ENCODE data around the gene SLC1A7. TPM values are rescaled to one million over a fixed set of nuclear protein-coding genes. Genes with fewer than 3 reads are reported as not detected.
A peak's percentile ranks its signal among the peaks of the same experiment; 100 is the strongest.

Gene SLC1A7
- total RNA-seq, 4 donors from 2014 or later = 0.24 TPM; not detected in 3

DNA sequence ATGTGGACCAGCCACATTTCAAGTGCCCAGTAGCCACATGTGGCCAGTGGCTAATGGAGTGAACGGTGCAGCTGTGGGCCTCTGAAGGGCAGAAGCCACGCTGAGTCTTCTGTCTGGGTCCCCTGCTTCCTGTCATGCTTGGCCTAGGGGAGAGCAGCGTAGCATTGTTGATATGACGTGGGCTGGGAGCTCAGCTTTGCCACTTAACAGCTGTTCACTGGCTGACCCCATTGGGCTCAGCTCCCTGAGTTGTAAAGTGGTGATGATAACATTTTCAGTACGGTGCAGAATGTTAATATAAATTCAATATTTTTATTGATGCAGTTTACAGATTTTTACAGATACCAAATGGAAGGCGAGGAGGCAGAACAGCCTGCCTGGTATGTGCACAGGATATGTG is 76.0 kb downstream of the SLC1A7 start:
- peaks cover 0 to 2% of the 10 kb centered on the region in 2 donors for H3K4me1 ChIP-seq

DNA sequence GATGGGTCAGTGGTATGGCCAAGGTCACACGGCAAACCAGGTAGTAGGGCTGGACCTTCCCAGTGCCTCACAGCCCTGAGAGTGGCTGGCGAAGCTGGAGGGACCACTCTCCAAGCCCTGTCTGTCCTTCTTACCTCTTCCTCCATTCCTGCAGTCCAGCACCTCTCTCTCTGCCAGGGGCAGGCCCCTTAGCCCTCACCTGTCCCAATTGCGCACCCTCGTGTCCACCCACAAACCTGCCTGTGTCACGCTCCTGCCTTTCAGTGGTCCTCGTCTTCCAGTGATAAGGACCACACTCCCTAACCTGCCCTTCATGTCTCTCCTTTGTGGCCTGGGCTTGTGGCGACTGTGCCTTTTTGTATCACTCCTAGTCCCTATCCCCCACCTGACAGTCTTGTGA is 77.0 kb downstream of the SLC1A7 start:
- no peaks in the 10 kb centered on the region for H3K36me3 ChIP-seq
- peak in 1 of 2 donors; percentile 15 for DNase-seq
- H3K4me1 ChIP-seq = peaks cover 2% of the 10 kb centered on the region in 2 donors
- H3K4me3 ChIP-seq = no peak overlapping the region
- H3K9me3 ChIP-seq = no peaks in the 10 kb centered on the region
- intact Hi-C loops (cut with DNase I; ENCODE audit: low total_unique reads) = loop anchor here (10.0 kb wide), 1 partner anchor 119 kb away; no protein-coding TSS in a partner anchor
- H3K27me3 ChIP-seq = no peaks in the 10 kb centered on the region
- no peak for TF ChIP-seq POLR2A (IDR thresholded peaks at IDR 0.05)
- no peak for TF ChIP-seq CTCF (IDR thresholded peaks at IDR 0.05)
- H3K27ac ChIP-seq = no peak overlapping the region

More for the DNA sequence above, 76.0 kb downstream of the SLC1A7 start:
- no peak for TF ChIP-seq POLR2A (IDR thresholded peaks at IDR 0.05)
- no peak for TF ChIP-seq CTCF (IDR thresholded peaks at IDR 0.05)
- H3K27me3 ChIP-seq = no peaks in the 10 kb centered on the region
- intact Hi-C loops (cut with DNase I; ENCODE audit: low total_unique reads) = loop anchor here (10.0 kb wide), 1 partner anchor 118 kb away; no protein-coding TSS in a partner anchor
- H3K27ac ChIP-seq = peak overlapping the region in 1 of 2 donors; percentile 58
- H3K9me3 ChIP-seq = no peaks in the 10 kb centered on the region
- H3K4me3 ChIP-seq = no peak overlapping the region
- H3K36me3 ChIP-seq = no peaks in the 10 kb centered on the region
- peak; percentile 10 to 14 for DNase-seq

- no peak for DNase-seq
- Histone ChIP-seq H3K9me3 (no peaks in the 10 kb centered on the region), H3K4me3 (peak overlapping the region in 1 of 2 donors; percentile 90), H3K27me3 (no peaks in the 10 kb centered on the region), H3K36me3 (no peaks in the 10 kb centered on the region), H3K4me1 (peaks cover 2 to 3% of the 10 kb centered on the region in 2 donors), H3K27ac (peak overlapping the region; percentile 84 to 88)
- TF ChIP-seq POLR2A (IDR thresholded peaks at IDR 0.05) (no peak), CTCF (IDR thresholded peaks at IDR 0.05) (no peak)
- intact Hi-C loops (cut with DNase I; ENCODE audit: low total_unique reads) = loop anchor here (10.0 kb wide), 1 partner anchor 121 kb away; no protein-coding TSS in a partner anchor
These were observed 78.5 kb downstream of the SLC1A7 start for GRCh38 chr1:53063744-53064515.

- H3K27ac ChIP-seq = peak overlapping the region; percentile 84 to 88
These were observed 79.5 kb downstream of the SLC1A7 start for GRCh38 chr1:53062708-53063591.

More at GRCh38 chr1:53062708-53063591, 79.5 kb downstream of the SLC1A7 start:
- peak in 1 of 2 donors; percentile 33 for DNase-seq
- TF ChIP-seq CTCF (IDR thresholded peaks at IDR 0.05) (no peak), POLR2A (IDR thresholded peaks at IDR 0.05) (no peak)
- Histone ChIP-seq H3K36me3 (no peaks in the 10 kb centered on the region), H3K9me3 (no peaks in the 10 kb centered on the region), H3K4me1 (peaks cover 2 to 3% of the 10 kb centered on the region in 2 donors), H3K4me3 (peak overlapping the region; percentile 67 to 90), H3K27me3 (no peaks in the 10 kb centered on the region)
- intact Hi-C loops (cut with DNase I; ENCODE audit: low total_unique reads) = loop anchor here (10.0 kb wide), 1 partner anchor 122 kb away; no protein-coding TSS in a partner anchor

Measured in uterus (tissue), 4 donors.